Retinal pigment epithelial cell (primary cell): Measurements from ENCODE around the gene MAML3.

Source experiments
- DNase-seq: peaks from one replicate; pipeline ENCODE4 v3.0.0-alpha.2; 2010; ENCODE audit warnings: low read depth
- H3K4me3 ChIP-seq: 2 replicates; pipeline ENCODE4 v1.5.1; 2011; ENCODE audit warnings: mild to moderate bottlenecking, low read length, control low read depth, moderate library complexity
- TF ChIP-seq, protein P1 (sequence below): conservative IDR thresholded peaks from 2 replicates; pipeline ENCODE4 v1.5.1; 2011; ENCODE audit warnings: low read depth, low read length, control low read depth, inconsistent platforms

MAML3 gene

GRCh38 chr4:139845453-139846093, 308.4 kb downstream of the MAML3 start:
- no peak overlapping the region for H3K4me3 ChIP-seq
- TF ChIP-seq, protein P1, sequence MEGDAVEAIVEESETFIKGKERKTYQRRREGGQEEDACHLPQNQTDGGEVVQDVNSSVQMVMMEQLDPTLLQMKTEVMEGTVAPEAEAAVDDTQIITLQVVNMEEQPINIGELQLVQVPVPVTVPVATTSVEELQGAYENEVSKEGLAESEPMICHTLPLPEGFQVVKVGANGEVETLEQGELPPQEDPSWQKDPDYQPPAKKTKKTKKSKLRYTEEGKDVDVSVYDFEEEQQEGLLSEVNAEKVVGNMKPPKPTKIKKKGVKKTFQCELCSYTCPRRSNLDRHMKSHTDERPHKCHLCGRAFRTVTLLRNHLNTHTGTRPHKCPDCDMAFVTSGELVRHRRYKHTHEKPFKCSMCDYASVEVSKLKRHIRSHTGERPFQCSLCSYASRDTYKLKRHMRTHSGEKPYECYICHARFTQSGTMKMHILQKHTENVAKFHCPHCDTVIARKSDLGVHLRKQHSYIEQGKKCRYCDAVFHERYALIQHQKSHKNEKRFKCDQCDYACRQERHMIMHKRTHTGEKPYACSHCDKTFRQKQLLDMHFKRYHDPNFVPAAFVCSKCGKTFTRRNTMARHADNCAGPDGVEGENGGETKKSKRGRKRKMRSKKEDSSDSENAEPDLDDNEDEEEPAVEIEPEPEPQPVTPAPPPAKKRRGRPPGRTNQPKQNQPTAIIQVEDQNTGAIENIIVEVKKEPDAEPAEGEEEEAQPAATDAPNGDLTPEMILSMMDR: no peak
- DNase-seq: no peak

DNA sequence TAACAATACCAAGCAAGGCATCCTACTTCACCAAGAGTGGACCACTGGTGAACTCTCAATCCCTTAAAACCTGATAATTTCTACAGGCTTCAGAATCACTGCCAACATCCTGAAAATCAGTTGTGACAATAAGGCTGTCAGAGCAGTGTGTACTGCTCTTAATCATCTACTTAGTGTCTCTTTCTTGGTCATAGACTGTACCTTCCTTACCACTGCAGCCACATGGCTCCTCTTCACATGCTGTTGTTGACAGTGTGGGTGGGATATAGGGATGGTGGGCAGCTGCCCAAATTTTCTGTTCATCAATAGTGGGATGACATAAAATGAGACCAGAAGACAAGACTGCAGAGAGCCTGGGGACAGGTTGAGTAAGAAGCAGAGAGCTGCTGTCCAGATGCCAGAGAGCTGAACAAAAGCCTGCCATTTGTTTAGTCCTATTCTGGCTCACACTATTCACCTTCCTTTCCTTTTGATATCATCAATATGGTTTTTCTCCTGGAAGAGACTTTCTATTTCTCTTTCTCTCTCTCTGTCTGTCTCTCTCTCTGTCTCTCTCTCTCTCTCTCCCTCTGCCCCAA, 309.4 kb downstream of the MAML3 start:
- H3K4me3 ChIP-seq: no peak overlapping the region
- TF ChIP-seq, protein P1: no peak
- DNase-seq: no peak

- DNase-seq: no peak
- no peak overlapping the region for H3K4me3 ChIP-seq
- TF ChIP-seq, protein P1: no peak
Measured at GRCh38 chr4:139844057-139844456, 309.9 kb downstream of the MAML3 start.

GRCh38 chr4:139843641-139844040, 310.3 kb downstream of the MAML3 start:
- DNase-seq: no peak
- TF ChIP-seq, protein P1: no peak
- no peak overlapping the region for H3K4me3 ChIP-seq

GRCh38 chr4:139841464-139842195, 312.4 kb downstream of the MAML3 start:
- DNase-seq: no peak
- TF ChIP-seq, protein P1: no peak
- H3K4me3 ChIP-seq: no peak overlapping the region

DNA sequence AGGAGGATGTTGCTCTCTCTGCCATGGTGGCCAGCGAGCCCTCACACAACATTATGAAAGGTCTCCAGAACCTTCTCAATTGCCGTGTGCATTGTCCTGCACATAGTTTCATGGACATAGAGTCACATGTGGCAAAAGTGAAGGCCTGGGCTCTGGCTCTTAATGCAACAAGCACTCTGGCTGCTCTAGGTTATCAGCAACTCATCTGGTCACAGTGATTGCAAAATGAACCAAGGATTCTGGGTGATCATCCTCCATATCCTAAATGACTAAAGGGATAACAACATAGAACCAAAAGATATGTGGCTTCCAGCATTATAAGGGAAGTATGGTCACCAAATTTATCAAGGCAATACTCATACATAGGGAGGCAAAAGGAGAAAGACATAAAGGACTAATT, 313.2 kb downstream of the MAML3 start:
- H3K4me3 ChIP-seq: no peak overlapping the region
- DNase-seq: no peak
- TF ChIP-seq, protein P1: no peak
